Heart left ventricle (tissue), 16 donors: ENCODE results near the gene ELF4. TPM values are rescaled to one million over a fixed set of nuclear protein-coding genes. Genes with fewer than 3 reads are reported as not detected.

Experiments used
- ATAC-seq, 4 donors: fragments of 200-7000 bp; cut with Tn5 transposase; one replicate each; pipeline ENCODE4 v1.9.1; 2020 to 2022; ENCODE audit warnings: moderate library complexity in 4 of 4, mild to moderate bottlenecking in 3 of 4, moderate number of reproducible peaks in 1 of 4
- DNase-seq, 5 donors: peaks; one replicate each; pipeline ENCODE4 v3.0.0-alpha.2; 2020
- H3K27ac ChIP-seq, 12 donors: fragments of 200-600 bp; sonication (generic) in 4 of 12; one replicate each; pipeline versions ENCODE4 v1.5.0 to v1.8.0; 2016 to 2022; ENCODE audit warnings: mild to moderate bottlenecking in 2 of 12
- H3K27me3 ChIP-seq, 9 donors: fragments of 200-600 bp; sonication (generic) in 2 of 9; one replicate each; pipeline versions ENCODE4 v1.5.1 to v1.8.0; 2016 to 2022; ENCODE audit warnings: mild to moderate bottlenecking in 3 of 9
- H3K36me3 ChIP-seq, 9 donors: fragments of 200-600 bp; sonication (generic) in 2 of 9; one replicate each; pipeline versions ENCODE4 v1.5.0 to v1.8.0; 2018 to 2022; ENCODE audit warnings: mild to moderate bottlenecking in 2 of 9
- H3K4me1 ChIP-seq, 12 donors: fragments of 200-600 bp; sonication (generic) in 4 of 12; one replicate each; pipeline versions ENCODE4 v1.5.0 to v1.8.0; 2016 to 2022; ENCODE audit warnings: mild to moderate bottlenecking in 3 of 12
- H3K4me3 ChIP-seq, 12 donors: fragments of 200-600 bp; sonication (generic) in 4 of 12; one replicate each; pipeline versions ENCODE4 v1.5.0 to v1.8.0; 2017 to 2022; ENCODE audit warnings: mild to moderate bottlenecking in 9 of 12, moderate library complexity in 4 of 12
- H3K9me3 ChIP-seq, 12 donors: fragments of 200-600 bp; sonication (generic) in 4 of 12; one replicate each; pipeline versions ENCODE4 v1.5.0 to v1.8.0; 2016 to 2022; ENCODE audit warnings: mild to moderate bottlenecking in 1 of 12
- CTCF ChIP-seq, 12 donors: fragments of 200-600 bp; sonication (generic) in 4 of 12; IDR thresholded peaks; one replicate each; pipeline versions ENCODE4 v1.5.0 to v1.8.0; 2018 to 2022; ENCODE audit warnings: antibody characterized with exemption in 12 of 12, mild to moderate bottlenecking in 5 of 12
- POLR2A ChIP-seq, 2 donors: fragments of 450-650 bp; IDR thresholded peaks; one replicate each; pipeline ENCODE4 v1.6.1; 2017; ENCODE audit warnings: antibody characterized with exemption in 2 of 2, mild to moderate bottlenecking in 2 of 2, moderate library complexity in 2 of 2
- whole genome bisulfite sequencing, 4 donors: extraction: QIAGEN DNeasy Blood & Tissue Kit in 2 of 4; methylation state at CpG; one replicate each; pipeline versions ENCODE4 v1.1.5 to v1.1.7; 2013 to 2018; 5-methylcytosine and 5-hydroxymethylcytosine counted together
- intact Hi-C, 10 donors: fragments of 100-400 bp; cut with DNase I; formaldehyde crosslinking; loops; one replicate each; pipeline versions ENCODE4 v1.11.1 to v1.14.2; 2022
- polyA plus RNA-seq, 2 donors: library from polyadenylated mRNA; stranded (reverse); fragments of 200-250 nt; gene quantifications; one replicate each; pipeline ENCODE4 v1.2.3, GENCODE V29; 2013
- total RNA-seq, 9 donors: library from RNA; depleted of rRNA in 2 of 9; stranded (reverse); fragments of >200 nt in 2 of 9; fragmentation: NEBNext Ultra II Directional in 3 of 9; extraction: Animal tissue kit (Norgen Biotek cat#: 25700) in 3 of 9; gene quantifications; one replicate each; pipeline versions ENCODE4 v1.1.0 to v1.2.4, GENCODE V29; 2016 to 2023
- donor health status: ischemic (EF 13 %, LVEDD 7.1; RV severe dilation, severe dysfunction).
- donor health status: healthy with polysubstance abuse.
- donor health status: DM: no; HTN: yes; CAD: no.
- donor health status: DM: no; HTN: no; CAD: no.
- donor health status: ischemic (EF 25% LVEDD 6.9; RV normal size, moderate dysfunction).
- donor health status: ischemic (EF 25% LVEDD 5.7; RV mildly dilated, moderate dysfunction).
- donor health status: healthy.
- donor health status: DM: yes; HTN: yes; CAD: no.
- donor health status: ischemic (EF 35%, LVEDD 5.7; RV mildly dilated, moderate dysfunction).
- donor health status: nonischemic (EF 11% LVEDD 7.7; RV severe dilation, severe dysfunction).
- donor health status: DM: yes; HTN: yes; CAD: no.
- donor health status: PGD.
- donor health status: ischemic (EF 29% LVEDD 5.4; RV normal size, mild dysfunction).
- donor health status: nonischemic (EF 23%, LVEDD 6.1; RV moderate dilation, normal function).

Gene ELF4
- total and polyA plus RNA-seq, 11 donors, result 1.3 to 13.7 (median 3.2) TPM

DNA sequence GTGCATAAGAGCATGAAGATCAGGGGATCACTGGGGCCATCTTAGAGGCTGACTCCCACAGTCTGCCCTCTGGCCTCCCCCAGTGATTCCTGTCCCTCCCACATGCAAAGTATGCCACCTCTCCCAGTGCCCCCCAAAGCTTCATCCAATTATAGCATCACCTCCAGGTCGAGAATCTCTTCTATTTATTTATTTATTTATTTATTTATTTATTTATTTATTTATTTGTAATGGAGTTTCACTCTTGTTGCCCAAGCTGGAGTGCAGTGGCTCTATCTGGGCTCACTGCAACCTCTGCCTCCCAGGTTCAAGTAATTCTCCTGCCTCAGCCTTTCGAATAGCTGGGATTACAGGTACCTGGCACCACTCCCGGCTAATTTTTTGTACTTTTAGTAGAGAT lies 77.7 kb downstream of the ELF4 start:
- H3K27me3 ChIP-seq, result no peaks in the 10 kb centered on the region
- no peak overlapping the region for H3K4me3 ChIP-seq
- no peak overlapping the region for H3K27ac ChIP-seq
- H3K36me3 ChIP-seq, result peaks cover 0 to 65% (median 42%) of the 10 kb centered on the region in 9 donors
- intact Hi-C loops, result no loop called here
- TF ChIP-seq POLR2A (IDR thresholded peaks at IDR 0.05) (no peak), CTCF (IDR thresholded peaks at IDR 0.05) (no peak)
- H3K4me1 ChIP-seq, result no peaks in the 10 kb centered on the region
- H3K9me3 ChIP-seq, result no peaks in the 10 kb centered on the region
- 64 to 94% (median 83%) methylated on average over 3 of the region's 3 CpGs for WGBS, 4 donors
- no peak for DNase-seq
- ATAC-seq, result no peak

DNA sequence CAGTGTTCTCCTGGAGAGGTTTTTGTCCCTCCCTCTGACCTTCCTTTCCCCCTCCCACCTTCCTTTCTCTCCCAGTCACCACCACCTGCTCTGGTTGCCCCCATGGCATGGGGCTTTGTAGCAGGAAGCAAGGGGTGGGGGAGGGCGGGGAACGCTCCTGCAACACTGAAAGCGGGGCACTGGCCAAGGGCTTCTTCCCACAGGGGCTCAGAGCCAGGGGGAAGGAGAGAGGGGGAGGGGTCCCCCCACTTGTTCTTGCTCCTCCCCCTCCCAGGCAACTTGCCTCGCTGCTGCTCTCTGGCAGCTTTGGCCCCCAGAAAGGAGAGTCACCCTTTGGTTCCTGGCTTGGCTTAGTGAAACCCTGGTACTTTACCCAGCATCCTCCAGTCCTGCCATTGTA lies 79.5 kb downstream of the ELF4 start:
- Histone ChIP-seq H3K27me3 (no peaks in the 10 kb centered on the region), H3K27ac (no peak overlapping the region), H3K9me3 (no peaks in the 10 kb centered on the region), H3K36me3 (peaks cover 0 to 70% (median 46%) of the 10 kb centered on the region in 9 donors), H3K4me1 (no peaks in the 10 kb centered on the region), H3K4me3 (no peak overlapping the region)
- 70 to 96% (median 89%) methylated on average over 1 to 4 of the region's 4 CpGs for WGBS, 4 donors
- DNase-seq (no peak), ATAC-seq (no peak)
- TF ChIP-seq POLR2A (IDR thresholded peaks at IDR 0.05) (no peak), CTCF (IDR thresholded peaks at IDR 0.05) (no peak)
- intact Hi-C loops, result no loop called here

DNA sequence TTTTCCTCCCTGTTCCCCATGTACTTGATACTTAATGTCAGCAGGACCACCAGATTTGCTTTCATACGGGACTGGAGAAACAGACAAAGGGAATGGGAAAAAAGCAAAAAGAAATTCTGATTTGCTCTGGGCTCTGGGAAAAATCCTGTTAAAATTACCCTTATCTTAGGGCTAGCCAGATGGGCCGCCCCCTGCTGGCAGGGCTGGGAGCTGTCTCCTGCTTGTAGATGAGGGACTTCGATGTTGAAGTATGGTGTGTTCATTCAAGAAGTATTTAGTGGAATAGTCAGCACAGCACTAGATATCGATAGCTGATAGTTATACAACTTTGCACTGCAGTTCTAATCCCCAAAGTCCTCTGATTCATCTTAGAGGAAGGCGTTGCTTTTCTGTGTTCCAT lies 82.1 kb downstream of the ELF4 start:
- peak in 1 of 4 donors; percentile 34 for ATAC-seq
- no peak overlapping the region for H3K4me3 ChIP-seq
- H3K9me3 ChIP-seq, result no peaks in the 10 kb centered on the region
- 52 to 60% (median 58%) methylated on average over 5 of the region's 5 CpGs for WGBS, 4 donors
- peak in 4 of 5 donors; percentile 13 to 69 (median 32) for DNase-seq
- peaks cover 0 to 6% (median 0%) of the 10 kb centered on the region in 12 donors for H3K4me1 ChIP-seq
- H3K36me3 ChIP-seq, result peaks cover 0 to 62% (median 40%) of the 10 kb centered on the region in 9 donors
- no peaks in the 10 kb centered on the region for H3K27me3 ChIP-seq
- intact Hi-C loops, result loop anchor here in 8 of 10 donors (1.0 to 10.0 kb wide), 5 partner anchors 101 to 423 kb away; no protein-coding TSS in a partner anchor
- no peak overlapping the region for H3K27ac ChIP-seq
- TF ChIP-seq POLR2A (IDR thresholded peaks at IDR 0.05) (no peak), CTCF (IDR thresholded peaks at IDR 0.05) (peak; percentile 50 to 77 (median 62))

GRCh38 chrX:130027569-130027968 lies 82.7 kb downstream of the ELF4 start:
- Histone ChIP-seq H3K36me3 (peaks cover 0 to 67% (median 45%) of the 10 kb centered on the region in 9 donors), H3K9me3 (no peaks in the 10 kb centered on the region), H3K27me3 (no peaks in the 10 kb centered on the region), H3K4me1 (peaks cover 0 to 6% (median 0%) of the 10 kb centered on the region in 12 donors), H3K4me3 (no peak overlapping the region), H3K27ac (no peak overlapping the region)
- no peak for TF ChIP-seq CTCF (IDR thresholded peaks at IDR 0.05)
- no peak for TF ChIP-seq POLR2A (IDR thresholded peaks at IDR 0.05)
- intact Hi-C loops, result loop anchor here in 9 of 10 donors (2.0 to 10.0 kb wide), 4 partner anchors 100 to 423 kb away; no protein-coding TSS in a partner anchor
- 81 to 89% (median 88%) methylated on average over 4 of the region's 4 CpGs for WGBS, 4 donors
- no peak for ATAC-seq
- DNase-seq, result no peak
